ENCODE measurements around the gene TLK1. TPM values are rescaled to one million over a fixed set of nuclear protein-coding genes. Genes with fewer than 3 reads are reported as not detected.
A peak's percentile ranks its signal among the peaks of the same experiment; 100 is the strongest.

The TLK1 gene
- total and polyA plus RNA-seq, 9 of the 15 experiments (the other 6 are each of a cell fraction or from before 2014, with no cell fraction given), result 20.2 to 101 (median 40.5) TPM

- 0 out of 2 replicates have a peak, but pooled peaks have one; percentile 7 for TF ChIP-seq CBX1 (IDR thresholded peaks at IDR 0.05; ENCODE audit: low read depth)
- TF ChIP-seq ZNF589 (CRISPR knock-in tag; IDR thresholded peaks at IDR 0.05; ENCODE audit: low read depth), result 0 out of 2 replicates have a peak, but pooled peaks have one; percentile 31
- no peak for TF ChIP-seq NFIX (CRISPR knock-in tag; IDR thresholded peaks at IDR 0.05; ENCODE audit: low read depth)
- no peak; the same call in 1 of the 2 replicates for TF ChIP-seq ARID1B (IDR thresholded peaks at IDR 0.05)
- 0 out of 2 replicates have a peak, but pooled peaks have one; percentile 30 for TF ChIP-seq LEF1 (IDR thresholded peaks at IDR 0.05)
- peak; percentile 41; the same call in 1 of the 2 replicates for TF ChIP-seq BHLHE40 (IDR thresholded peaks at IDR 0.05; ENCODE audit: low read length)
- TF ChIP-seq ZC3H4 (CRISPR knock-in tag; IDR thresholded peaks at IDR 0.05; ENCODE audit: borderline replicate concordance), result no peak
- TF ChIP-seq ZBTB12 (CRISPR knock-in tag; IDR thresholded peaks at IDR 0.05), result no peak
- no peak; the same call in 1 of the 2 replicates for TF ChIP-seq MTA3 (IDR thresholded peaks at IDR 0.05; ENCODE audit: borderline replicate concordance)
- TF ChIP-seq TAF15 (IDR thresholded peaks at IDR 0.05; ENCODE audit: low read depth, low read length), result no peak
- TF ChIP-seq HOXB6 (CRISPR knock-in tag; IDR thresholded peaks at IDR 0.05; ENCODE audit: borderline replicate concordance), result no peak
- peak; percentile 82 for TF ChIP-seq TFAP4 (CRISPR knock-in tag; IDR thresholded peaks at IDR 0.05; ENCODE audit: borderline replicate concordance)
- peak in 1 of 2 experiments; percentile 17; a peak in 1 of 4 replicates for TF ChIP-seq UBTF (IDR thresholded peaks at IDR 0.05; ENCODE audit: borderline replicate concordance in 1 of 2, low read depth in 2 of 2, low read length in 2 of 2)
- TF ChIP-seq MIER1 (IDR thresholded peaks at IDR 0.05; ENCODE audit: low read depth), result peak; percentile 77
- TF ChIP-seq NBN (IDR thresholded peaks at IDR 0.05; ENCODE audit: low read depth), result peak; percentile 50
- peak; percentile 52 for TF ChIP-seq JUND (IDR thresholded peaks at IDR 0.05; ENCODE audit: borderline replicate concordance, low read depth, low read length)
- TF ChIP-seq JUND (tag; IDR thresholded peaks at IDR 0.05; ENCODE audit: borderline replicate concordance, low read depth, low read length), result no peak
- peak in 1 of 2 experiments; percentile 100; a peak in 2 of 4 replicates for TF ChIP-seq ZNF639 (CRISPR knock-in tag; conservative IDR thresholded peaks at IDR 0.05 in 1 of 2, IDR thresholded peaks at IDR 0.05 in 1 of 2)
- TF ChIP-seq NCOR1 (IDR thresholded peaks at IDR 0.05), result peak; percentile 23; the same call in 1 of the 2 replicates
- TF ChIP-seq CBX2 (IDR thresholded peaks at IDR 0.05; ENCODE audit: insufficient read depth, low read length, poor library complexity, severe bottlenecking), result no peak
These were observed 455 bp upstream of the TLK1 start (continued) for GRCh38 chr2:171160956-171161740.

All from K562 (cell line).